ENCODE results near the gene SEPHS1. TPM values are rescaled to one million over a fixed set of nuclear protein-coding genes. Genes with fewer than 3 reads are reported as not detected.
"Not testable (repeated sequence)": the region's sequence is repeated elsewhere in the genome, so short reads cannot be mapped to it uniquely, and the experiment has no call there.

The SEPHS1 gene
- total RNA-seq, 1 donor from 2014 or later = 54.4 TPM

- H3K9me3 Mint-ChIP-seq = no peaks in the 10 kb centered on the region
- H3K27ac Mint-ChIP-seq = no peak overlapping the region
- intact Hi-C loops (cut with micrococcal nuclease) = no loop called here
- peaks cover 31% of the 10 kb centered on the region for H3K4me1 Mint-ChIP-seq (ENCODE audit: low read depth)
- H3K4me3 Mint-ChIP-seq = no peak overlapping the region
- no peak for DNase-seq (ENCODE audit: low spot score)
- peaks cover 43% of the 10 kb centered on the region for H3K36me3 Mint-ChIP-seq (ENCODE audit: low read depth)
- no peaks in the 10 kb centered on the region for H3K27me3 Mint-ChIP-seq (ENCODE audit: insufficient read depth)
Observed at GRCh38 chr10:13335881-13336280, 12.2 kb downstream of the SEPHS1 start.

DNA sequence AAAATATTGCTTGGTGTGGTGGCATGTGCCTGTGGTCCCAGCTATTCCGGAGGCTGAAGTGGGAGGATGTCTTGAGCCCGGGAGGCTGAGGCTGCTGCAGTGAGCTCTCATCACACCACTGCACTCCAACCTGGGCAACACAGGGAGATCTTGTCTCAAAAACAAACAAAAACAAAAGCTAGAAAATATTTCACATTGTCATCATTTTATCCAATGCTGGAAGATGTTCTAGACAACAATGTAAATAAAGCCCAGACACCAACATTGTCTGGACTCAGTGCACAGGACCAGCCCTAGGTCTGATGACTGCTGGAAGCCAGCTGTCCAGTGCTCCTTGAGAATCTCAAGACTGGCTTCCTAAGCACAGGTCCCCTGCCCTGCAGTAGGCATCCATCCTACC lies 13.5 kb downstream of the SEPHS1 start:
- intact Hi-C loops (cut with micrococcal nuclease) = no loop called here
- no peak overlapping the region for H3K4me3 Mint-ChIP-seq
- peaks cover 19% of the 10 kb centered on the region for H3K4me1 Mint-ChIP-seq (ENCODE audit: low read depth)
- H3K36me3 Mint-ChIP-seq (ENCODE audit: low read depth) = peaks cover 46% of the 10 kb centered on the region
- no peak overlapping the region for H3K27ac Mint-ChIP-seq
- no peaks in the 10 kb centered on the region for H3K9me3 Mint-ChIP-seq
- DNase-seq (ENCODE audit: low spot score) = no peak
- H3K27me3 Mint-ChIP-seq (ENCODE audit: insufficient read depth) = no peaks in the 10 kb centered on the region

- H3K9me3 Mint-ChIP-seq = no peaks in the 10 kb centered on the region
- H3K27ac Mint-ChIP-seq = no peak overlapping the region
- DNase-seq (ENCODE audit: low spot score) = no peak
- H3K36me3 Mint-ChIP-seq (ENCODE audit: low read depth) = peaks cover 46% of the 10 kb centered on the region
- intact Hi-C loops (cut with micrococcal nuclease) = no loop called here
- peaks cover 8% of the 10 kb centered on the region for H3K4me1 Mint-ChIP-seq (ENCODE audit: low read depth)
- no peaks in the 10 kb centered on the region for H3K27me3 Mint-ChIP-seq (ENCODE audit: insufficient read depth)
- no peak overlapping the region for H3K4me3 Mint-ChIP-seq
Observed at GRCh38 chr10:13331646-13332045, 16.4 kb downstream of the SEPHS1 start.

- H3K9me3 Mint-ChIP-seq; H3K27ac Mint-ChIP-seq; H3K4me1 Mint-ChIP-seq (ENCODE audit: low read depth); DNase-seq (ENCODE audit: low spot score); intact Hi-C loops (cut with micrococcal nuclease); H3K27me3 Mint-ChIP-seq (ENCODE audit: insufficient read depth); H3K4me3 Mint-ChIP-seq: not testable (repeated sequence)
- peaks cover 45% of the 10 kb centered on the region for H3K36me3 Mint-ChIP-seq (ENCODE audit: low read depth)
Observed at GRCh38 chr10:13330980-13331379, 17.1 kb downstream of the SEPHS1 start.

- H3K9me3 Mint-ChIP-seq = no peaks in the 10 kb centered on the region
- DNase-seq (ENCODE audit: low spot score) = no peak
- no peak overlapping the region for H3K27ac Mint-ChIP-seq
- H3K4me3 Mint-ChIP-seq = no peak overlapping the region
- H3K36me3 Mint-ChIP-seq (ENCODE audit: low read depth) = peaks cover 53% of the 10 kb centered on the region
- no peaks in the 10 kb centered on the region for H3K27me3 Mint-ChIP-seq (ENCODE audit: insufficient read depth)
- intact Hi-C loops (cut with micrococcal nuclease) = no loop called here
- H3K4me1 Mint-ChIP-seq (ENCODE audit: low read depth) = no peaks in the 10 kb centered on the region
Observed at GRCh38 chr10:13329565-13329964, 18.5 kb downstream of the SEPHS1 start.

DNA sequence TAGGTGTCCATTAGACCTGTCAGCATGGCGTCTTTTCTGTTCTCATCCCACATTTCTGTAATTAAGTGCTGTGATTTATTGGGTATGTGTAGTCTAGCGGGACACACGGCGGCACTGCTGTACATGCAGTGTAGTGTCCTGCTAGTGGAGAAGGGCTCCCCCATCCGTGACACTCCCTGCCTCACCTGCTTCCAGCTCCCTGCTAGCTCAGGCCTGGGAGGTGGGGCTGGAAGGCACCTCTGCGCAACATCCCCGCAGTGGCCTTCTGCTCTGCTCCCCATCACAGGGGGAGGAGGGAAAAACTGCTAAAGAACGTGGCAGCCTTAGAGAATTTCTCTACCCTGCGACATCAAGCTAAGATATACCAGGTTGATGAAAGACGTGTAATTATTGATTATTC lies 19.5 kb downstream of the SEPHS1 start:
- intact Hi-C loops (cut with micrococcal nuclease) = no loop called here
- peaks cover 55% of the 10 kb centered on the region for H3K36me3 Mint-ChIP-seq (ENCODE audit: low read depth)
- no peaks in the 10 kb centered on the region for H3K4me1 Mint-ChIP-seq (ENCODE audit: low read depth)
- no peaks in the 10 kb centered on the region for H3K9me3 Mint-ChIP-seq
- H3K27ac Mint-ChIP-seq = no peak overlapping the region
- DNase-seq (ENCODE audit: low spot score) = no peak
- no peaks in the 10 kb centered on the region for H3K27me3 Mint-ChIP-seq (ENCODE audit: insufficient read depth)
- H3K4me3 Mint-ChIP-seq = no peak overlapping the region

GRCh38 chr10:13328126-13328525 lies 20.0 kb downstream of the SEPHS1 start:
- Mint-ChIP-seq H3K27ac (no peak overlapping the region), H3K4me3 (no peak overlapping the region), H3K9me3 (no peaks in the 10 kb centered on the region), H3K4me1 (ENCODE audit: low read depth) (no peaks in the 10 kb centered on the region), H3K27me3 (ENCODE audit: insufficient read depth) (no peaks in the 10 kb centered on the region), H3K36me3 (ENCODE audit: low read depth) (peaks cover 51% of the 10 kb centered on the region)
- intact Hi-C loops (cut with micrococcal nuclease) = no loop called here
- DNase-seq (ENCODE audit: low spot score) = no peak

DNA sequence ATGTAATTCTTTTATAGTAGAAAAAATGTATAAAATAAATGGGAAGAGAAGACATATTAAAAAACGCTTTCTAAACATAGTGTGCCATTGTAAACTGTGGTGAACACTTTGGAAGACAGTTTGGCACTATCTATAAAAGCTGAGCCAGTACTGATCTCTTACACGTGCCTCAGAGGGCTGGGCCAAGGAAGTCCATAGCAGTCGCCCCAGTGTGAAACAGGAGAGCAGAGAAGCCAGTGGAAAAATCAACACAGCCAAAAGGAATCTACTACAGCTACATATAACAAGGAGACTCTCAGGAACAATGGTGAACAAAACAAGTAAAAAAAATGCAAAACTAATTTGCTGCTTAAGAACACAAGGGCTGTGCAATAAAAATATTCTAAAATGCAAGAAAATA lies 20.6 kb downstream of the SEPHS1 start:
- Mint-ChIP-seq H3K9me3 (no peaks in the 10 kb centered on the region), H3K36me3 (ENCODE audit: low read depth) (peaks cover 53% of the 10 kb centered on the region), H3K27me3 (ENCODE audit: insufficient read depth) (no peaks in the 10 kb centered on the region), H3K4me1 (ENCODE audit: low read depth) (no peaks in the 10 kb centered on the region), H3K4me3 (no peak overlapping the region), H3K27ac (no peak overlapping the region)
- intact Hi-C loops (cut with micrococcal nuclease) = no loop called here
- no peak for DNase-seq (ENCODE audit: low spot score)

DNA sequence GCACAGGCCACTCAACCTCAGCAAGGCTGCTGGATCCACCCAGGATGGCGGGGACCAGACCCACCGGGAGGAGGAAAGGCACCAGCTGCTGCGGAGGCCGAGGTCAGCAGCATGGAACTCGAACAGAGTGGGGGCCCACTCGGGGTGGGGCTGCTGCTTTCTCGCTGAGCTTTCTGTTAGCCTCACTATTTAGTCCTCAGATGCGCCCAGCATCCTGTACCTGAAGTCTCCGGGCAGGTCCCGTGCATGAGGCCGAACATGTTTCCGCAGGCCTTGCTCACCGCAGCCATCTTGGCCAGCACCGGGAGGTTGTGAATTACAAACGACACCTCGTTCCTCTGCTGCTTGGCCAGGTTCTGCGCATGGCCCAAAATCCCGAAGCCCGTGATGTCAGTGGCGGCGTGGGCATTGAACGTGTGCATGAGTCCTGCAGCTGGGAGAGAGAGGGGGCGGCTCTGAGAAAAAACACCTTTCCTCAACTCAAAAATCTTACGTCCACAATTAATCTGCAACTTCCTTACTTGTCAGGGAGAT lies 25.4 kb downstream of the SEPHS1 start:
- no peak for DNase-seq (ENCODE audit: low spot score)
- Mint-ChIP-seq H3K4me3 (no peak overlapping the region), H3K4me1 (ENCODE audit: low read depth) (no peaks in the 10 kb centered on the region), H3K27me3 (ENCODE audit: insufficient read depth) (no peaks in the 10 kb centered on the region), H3K36me3 (ENCODE audit: low read depth) (peaks cover 31% of the 10 kb centered on the region), H3K27ac (no peak overlapping the region), H3K9me3 (no peaks in the 10 kb centered on the region)
- intact Hi-C loops (cut with micrococcal nuclease) = no loop called here

GRCh38 chr10:13321576-13321975 lies 26.5 kb downstream of the SEPHS1 start:
- intact Hi-C loops (cut with micrococcal nuclease) = no loop called here
- H3K27ac Mint-ChIP-seq = no peak overlapping the region

DNA sequence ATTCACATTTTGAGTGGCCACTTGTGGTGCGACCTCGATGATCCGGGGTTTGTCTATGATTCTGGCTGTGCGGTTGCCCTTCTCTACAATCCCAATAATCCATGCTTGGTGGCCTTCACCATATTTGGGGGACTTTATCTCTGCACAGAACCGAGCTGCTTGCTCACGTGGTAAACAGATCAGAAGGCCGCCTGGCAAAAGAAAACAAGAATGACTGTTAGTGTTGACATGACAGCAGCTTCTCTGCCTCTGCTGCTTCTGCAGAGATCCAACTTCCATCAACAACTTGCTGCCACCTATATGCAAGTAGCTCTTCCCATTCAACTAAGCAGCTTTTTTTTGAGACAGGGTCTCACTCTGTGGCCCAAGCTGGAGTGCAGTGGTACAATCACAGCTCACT lies 28.9 kb downstream of the SEPHS1 start:
- no peak for DNase-seq (ENCODE audit: low spot score)
- intact Hi-C loops (cut with micrococcal nuclease) = no loop called here
- Mint-ChIP-seq H3K4me1 (ENCODE audit: low read depth) (no peaks in the 10 kb centered on the region), H3K27me3 (ENCODE audit: insufficient read depth) (no peaks in the 10 kb centered on the region), H3K4me3 (no peak overlapping the region), H3K36me3 (ENCODE audit: low read depth) (peaks cover 16% of the 10 kb centered on the region), H3K27ac (no peak overlapping the region), H3K9me3 (no peaks in the 10 kb centered on the region)

More at GRCh38 chr10:13321576-13321975, 26.5 kb downstream of the SEPHS1 start:
- Mint-ChIP-seq H3K9me3 (no peaks in the 10 kb centered on the region), H3K27me3 (ENCODE audit: insufficient read depth) (no peaks in the 10 kb centered on the region), H3K36me3 (ENCODE audit: low read depth) (peaks cover 30% of the 10 kb centered on the region), H3K4me3 (no peak overlapping the region), H3K4me1 (ENCODE audit: low read depth) (no peaks in the 10 kb centered on the region)
- no peak for DNase-seq (ENCODE audit: low spot score)

DNA sequence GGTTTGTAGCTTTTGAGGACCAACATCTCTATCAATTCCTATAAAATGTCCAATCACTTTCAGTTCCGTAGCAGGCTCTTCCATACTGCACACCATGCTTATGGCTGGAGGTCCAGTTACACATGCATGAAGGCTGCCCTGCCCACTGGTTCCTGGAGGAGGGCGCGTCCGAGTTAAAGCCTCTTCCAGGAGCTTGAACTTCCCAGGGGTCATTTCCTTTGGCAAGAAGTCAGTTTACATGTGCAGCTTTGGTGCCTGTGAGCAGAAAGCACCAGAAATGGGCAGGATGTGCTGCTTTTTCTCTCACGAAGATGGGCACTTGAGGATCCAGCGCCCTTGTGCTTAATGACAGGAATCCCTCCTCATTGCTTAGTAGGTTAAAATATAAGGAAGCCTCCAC lies 30.6 kb downstream of the SEPHS1 start:
- no peak for DNase-seq (ENCODE audit: low spot score)
- no peaks in the 10 kb centered on the region for H3K4me1 Mint-ChIP-seq (ENCODE audit: low read depth)
- no peaks in the 10 kb centered on the region for H3K27me3 Mint-ChIP-seq (ENCODE audit: insufficient read depth)
- H3K36me3 Mint-ChIP-seq (ENCODE audit: low read depth) = peaks cover 11% of the 10 kb centered on the region
- intact Hi-C loops (cut with micrococcal nuclease) = no loop called here
- H3K4me3 Mint-ChIP-seq = no peak overlapping the region
- no peaks in the 10 kb centered on the region for H3K9me3 Mint-ChIP-seq
- no peak overlapping the region for H3K27ac Mint-ChIP-seq

- H3K36me3 Mint-ChIP-seq (ENCODE audit: low read depth) = peaks cover 8% of the 10 kb centered on the region
- no peaks in the 10 kb centered on the region for H3K4me1 Mint-ChIP-seq (ENCODE audit: low read depth)
- no peaks in the 10 kb centered on the region for H3K27me3 Mint-ChIP-seq (ENCODE audit: insufficient read depth)
- H3K4me3 Mint-ChIP-seq = no peak overlapping the region
- intact Hi-C loops (cut with micrococcal nuclease) = no loop called here
- no peaks in the 10 kb centered on the region for H3K9me3 Mint-ChIP-seq
- no peak for DNase-seq (ENCODE audit: low spot score)
- no peak overlapping the region for H3K27ac Mint-ChIP-seq
Observed at GRCh38 chr10:13316635-13317311, 31.3 kb downstream of the SEPHS1 start.

- no peak for DNase-seq (ENCODE audit: low spot score)
- Mint-ChIP-seq H3K27me3 (ENCODE audit: insufficient read depth) (peaks cover 3% of the 10 kb centered on the region), H3K27ac (no peak overlapping the region), H3K9me3 (no peaks in the 10 kb centered on the region), H3K36me3 (ENCODE audit: low read depth) (peaks cover 4% of the 10 kb centered on the region), H3K4me3 (no peak overlapping the region), H3K4me1 (ENCODE audit: low read depth) (no peaks in the 10 kb centered on the region)
- intact Hi-C loops (cut with micrococcal nuclease) = no loop called here
Observed at GRCh38 chr10:13315361-13315760, 32.7 kb downstream of the SEPHS1 start.
